ENCODE results near the gene MAPK9.

DNA sequence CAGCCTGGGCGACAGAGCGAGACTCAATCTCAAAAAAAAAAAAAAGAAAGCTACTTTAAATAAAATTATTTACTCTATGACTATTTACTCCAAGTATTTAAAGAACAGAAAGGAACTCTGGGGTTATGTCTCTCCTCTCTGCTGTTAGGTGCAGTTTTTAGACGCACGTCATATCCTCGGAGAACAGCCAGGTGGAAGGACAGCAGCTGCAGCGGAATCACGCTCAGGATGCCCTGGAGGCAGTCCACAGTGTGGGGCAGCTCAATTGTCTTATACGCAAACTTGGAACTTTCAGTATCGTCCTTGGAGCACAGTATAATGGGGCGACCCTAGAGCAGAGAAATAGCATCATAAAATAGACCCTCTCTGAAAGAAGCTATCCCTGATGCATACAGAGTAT lies 10.4 kb upstream of the MAPK9 start:
- TF ChIP-seq, protein P1, sequence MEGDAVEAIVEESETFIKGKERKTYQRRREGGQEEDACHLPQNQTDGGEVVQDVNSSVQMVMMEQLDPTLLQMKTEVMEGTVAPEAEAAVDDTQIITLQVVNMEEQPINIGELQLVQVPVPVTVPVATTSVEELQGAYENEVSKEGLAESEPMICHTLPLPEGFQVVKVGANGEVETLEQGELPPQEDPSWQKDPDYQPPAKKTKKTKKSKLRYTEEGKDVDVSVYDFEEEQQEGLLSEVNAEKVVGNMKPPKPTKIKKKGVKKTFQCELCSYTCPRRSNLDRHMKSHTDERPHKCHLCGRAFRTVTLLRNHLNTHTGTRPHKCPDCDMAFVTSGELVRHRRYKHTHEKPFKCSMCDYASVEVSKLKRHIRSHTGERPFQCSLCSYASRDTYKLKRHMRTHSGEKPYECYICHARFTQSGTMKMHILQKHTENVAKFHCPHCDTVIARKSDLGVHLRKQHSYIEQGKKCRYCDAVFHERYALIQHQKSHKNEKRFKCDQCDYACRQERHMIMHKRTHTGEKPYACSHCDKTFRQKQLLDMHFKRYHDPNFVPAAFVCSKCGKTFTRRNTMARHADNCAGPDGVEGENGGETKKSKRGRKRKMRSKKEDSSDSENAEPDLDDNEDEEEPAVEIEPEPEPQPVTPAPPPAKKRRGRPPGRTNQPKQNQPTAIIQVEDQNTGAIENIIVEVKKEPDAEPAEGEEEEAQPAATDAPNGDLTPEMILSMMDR (conservative IDR thresholded peaks at IDR 0.05; ENCODE audit: low read length), result no peak
- TF ChIP-seq EZH2phosphoT487 (IDR thresholded peaks at IDR 0.05; ENCODE audit: borderline replicate concordance, low read depth, low read length), result no peak

Data from OCI-LY7 (cell line).